Neural cell (in vitro differentiated cells): ENCODE measurements around the gene SNTG2.
A peak's percentile ranks its signal among the peaks of the same experiment; 100 is the strongest.

Experiments used
- EP300 ChIP-seq: fragments of 450-650 bp; conservative IDR thresholded peaks from 2 replicates; pipeline ENCODE4 v1.6.1; 2014; ENCODE audit warnings: antibody characterized with exemption, mild to moderate bottlenecking, moderate library complexity; ENCODE audit not compliant: poor library complexity, severe bottlenecking
- EZH2 ChIP-seq: fragments of 200-600, 300-800 bp; shearing (Covaris generic), sonication (generic); IDR thresholded peaks from 2 replicates; pipeline ENCODE4 v1.6.1; 2014; ENCODE audit warnings: antibody characterized with exemption, low read length, borderline replicate concordance, mild to moderate bottlenecking; ENCODE audit not compliant: insufficient read depth, poor library complexity, severe bottlenecking
- POLR2AphosphoS5 ChIP-seq: IDR thresholded peaks from 2 replicates; pipeline ENCODE4 v1.6.1; 2012
- TAF1 ChIP-seq: IDR thresholded peaks from 2 replicates; pipeline ENCODE4 v1.6.1; 2012; ENCODE audit warnings: low read depth
- TF ChIP-seq, protein P1 (sequence below): fragments of 450-650 bp; IDR thresholded peaks from 2 replicates; pipeline ENCODE4 v1.5.1; 2014; ENCODE audit warnings: antibody characterized with exemption, mild to moderate bottlenecking, moderate library complexity; ENCODE audit not compliant: poor library complexity, severe bottlenecking
- TF ChIP-seq, protein P2 (sequence below): IDR thresholded peaks from 2 replicates; pipeline ENCODE4 v1.6.1; 2012; ENCODE audit warnings: borderline replicate concordance

DNA sequence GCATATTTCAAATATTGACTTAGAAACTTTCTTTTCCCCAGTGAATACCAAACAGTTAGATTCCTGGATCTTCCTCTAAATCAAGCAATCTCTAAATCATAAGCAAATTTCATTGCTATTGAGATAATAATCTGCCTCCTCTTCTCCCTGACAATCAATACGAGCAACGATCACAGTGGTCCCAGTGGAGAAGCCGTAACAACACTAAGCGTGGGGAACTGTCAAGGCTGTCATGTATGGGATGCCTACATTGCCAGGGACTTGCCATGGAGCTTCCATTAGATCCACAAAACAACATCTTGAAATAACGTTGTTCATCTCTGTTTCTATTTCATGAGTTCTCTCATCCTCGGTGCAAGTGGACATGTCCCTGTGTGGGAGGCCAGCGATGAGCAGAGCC, 61.3 kb downstream of the SNTG2 start:
- TF ChIP-seq, protein P1, sequence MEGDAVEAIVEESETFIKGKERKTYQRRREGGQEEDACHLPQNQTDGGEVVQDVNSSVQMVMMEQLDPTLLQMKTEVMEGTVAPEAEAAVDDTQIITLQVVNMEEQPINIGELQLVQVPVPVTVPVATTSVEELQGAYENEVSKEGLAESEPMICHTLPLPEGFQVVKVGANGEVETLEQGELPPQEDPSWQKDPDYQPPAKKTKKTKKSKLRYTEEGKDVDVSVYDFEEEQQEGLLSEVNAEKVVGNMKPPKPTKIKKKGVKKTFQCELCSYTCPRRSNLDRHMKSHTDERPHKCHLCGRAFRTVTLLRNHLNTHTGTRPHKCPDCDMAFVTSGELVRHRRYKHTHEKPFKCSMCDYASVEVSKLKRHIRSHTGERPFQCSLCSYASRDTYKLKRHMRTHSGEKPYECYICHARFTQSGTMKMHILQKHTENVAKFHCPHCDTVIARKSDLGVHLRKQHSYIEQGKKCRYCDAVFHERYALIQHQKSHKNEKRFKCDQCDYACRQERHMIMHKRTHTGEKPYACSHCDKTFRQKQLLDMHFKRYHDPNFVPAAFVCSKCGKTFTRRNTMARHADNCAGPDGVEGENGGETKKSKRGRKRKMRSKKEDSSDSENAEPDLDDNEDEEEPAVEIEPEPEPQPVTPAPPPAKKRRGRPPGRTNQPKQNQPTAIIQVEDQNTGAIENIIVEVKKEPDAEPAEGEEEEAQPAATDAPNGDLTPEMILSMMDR = no peak
- TF ChIP-seq EZH2 (no peak), EP300 (peak; percentile 98), TAF1 (no peak), POLR2AphosphoS5 (peak; percentile 99)
- TF ChIP-seq, protein P2, sequence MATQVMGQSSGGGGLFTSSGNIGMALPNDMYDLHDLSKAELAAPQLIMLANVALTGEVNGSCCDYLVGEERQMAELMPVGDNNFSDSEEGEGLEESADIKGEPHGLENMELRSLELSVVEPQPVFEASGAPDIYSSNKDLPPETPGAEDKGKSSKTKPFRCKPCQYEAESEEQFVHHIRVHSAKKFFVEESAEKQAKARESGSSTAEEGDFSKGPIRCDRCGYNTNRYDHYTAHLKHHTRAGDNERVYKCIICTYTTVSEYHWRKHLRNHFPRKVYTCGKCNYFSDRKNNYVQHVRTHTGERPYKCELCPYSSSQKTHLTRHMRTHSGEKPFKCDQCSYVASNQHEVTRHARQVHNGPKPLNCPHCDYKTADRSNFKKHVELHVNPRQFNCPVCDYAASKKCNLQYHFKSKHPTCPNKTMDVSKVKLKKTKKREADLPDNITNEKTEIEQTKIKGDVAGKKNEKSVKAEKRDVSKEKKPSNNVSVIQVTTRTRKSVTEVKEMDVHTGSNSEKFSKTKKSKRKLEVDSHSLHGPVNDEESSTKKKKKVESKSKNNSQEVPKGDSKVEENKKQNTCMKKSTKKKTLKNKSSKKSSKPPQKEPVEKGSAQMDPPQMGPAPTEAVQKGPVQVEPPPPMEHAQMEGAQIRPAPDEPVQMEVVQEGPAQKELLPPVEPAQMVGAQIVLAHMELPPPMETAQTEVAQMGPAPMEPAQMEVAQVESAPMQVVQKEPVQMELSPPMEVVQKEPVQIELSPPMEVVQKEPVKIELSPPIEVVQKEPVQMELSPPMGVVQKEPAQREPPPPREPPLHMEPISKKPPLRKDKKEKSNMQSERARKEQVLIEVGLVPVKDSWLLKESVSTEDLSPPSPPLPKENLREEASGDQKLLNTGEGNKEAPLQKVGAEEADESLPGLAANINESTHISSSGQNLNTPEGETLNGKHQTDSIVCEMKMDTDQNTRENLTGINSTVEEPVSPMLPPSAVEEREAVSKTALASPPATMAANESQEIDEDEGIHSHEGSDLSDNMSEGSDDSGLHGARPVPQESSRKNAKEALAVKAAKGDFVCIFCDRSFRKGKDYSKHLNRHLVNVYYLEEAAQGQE = peak; percentile 63
